Measurements from ENCODE around the gene MFNG. TPM values are rescaled to one million over a fixed set of nuclear protein-coding genes. Genes with fewer than 3 reads are reported as not detected.

MFNG gene
- total RNA-seq, 3 donors from 2014 or later: 9.4 to 20.6 (median 17.8) TPM

GRCh38 chr22:37501610-37502341 is 15.6 kb upstream of the MFNG start:
- Histone ChIP-seq H3K9me3 (no peaks in the 10 kb centered on the region), H3K27ac (peak overlapping the region; percentile 83 to 88)
- DNase-seq (ENCODE audit: low spot score in 2 of 2): peak; percentile 71 to 80

GRCh38 chr22:37500745-37501609 is 14.8 kb upstream of the MFNG start:
- peak overlapping the region; percentile 83 to 88 for H3K27ac ChIP-seq
- H3K4me3 ChIP-seq: peak overlapping the region in 1 of 3 donors; percentile 33
- no peak for TF ChIP-seq POLR2A (IDR thresholded peaks at IDR 0.05)
- TF ChIP-seq CTCF (IDR thresholded peaks at IDR 0.05): no peak
- intact Hi-C loops (cut with DNase I; ENCODE audit: low total_unique reads): no loop called here
- no peaks in the 10 kb centered on the region for H3K27me3 ChIP-seq
- H3K4me1 ChIP-seq: peaks cover 2 to 13% of the 10 kb centered on the region in 2 donors
- H3K36me3 ChIP-seq: no peaks in the 10 kb centered on the region
- DNase-seq (ENCODE audit: low spot score in 2 of 2): no peak
- H3K9me3 ChIP-seq: no peaks in the 10 kb centered on the region

More at GRCh38 chr22:37501610-37502341, 15.6 kb upstream of the MFNG start:
- intact Hi-C loops (cut with DNase I; ENCODE audit: low total_unique reads): no loop called here
- Histone ChIP-seq H3K4me1 (peaks cover 2 to 13% of the 10 kb centered on the region in 2 donors), H3K27me3 (no peaks in the 10 kb centered on the region), H3K36me3 (no peaks in the 10 kb centered on the region), H3K4me3 (peak overlapping the region in 1 of 3 donors; percentile 33)
- TF ChIP-seq CTCF (IDR thresholded peaks at IDR 0.05): no peak
- TF ChIP-seq POLR2A (IDR thresholded peaks at IDR 0.05): no peak
- TF ChIP-seq POLR2AphosphoS5 (IDR thresholded peaks at IDR 0.05): no peak

- Histone ChIP-seq H3K4me1 (peaks cover 2 to 13% of the 10 kb centered on the region in 2 donors), H3K36me3 (no peaks in the 10 kb centered on the region), H3K27ac (peak overlapping the region in 1 of 2 donors; percentile 22), H3K4me3 (no peak overlapping the region), H3K9me3 (no peaks in the 10 kb centered on the region), H3K27me3 (no peaks in the 10 kb centered on the region)
- TF ChIP-seq POLR2A (IDR thresholded peaks at IDR 0.05): no peak
- no peak for TF ChIP-seq CTCF (IDR thresholded peaks at IDR 0.05)
- no peak for TF ChIP-seq POLR2AphosphoS5 (IDR thresholded peaks at IDR 0.05)
- no peak for DNase-seq (ENCODE audit: low spot score in 2 of 2)
- intact Hi-C loops (cut with DNase I; ENCODE audit: low total_unique reads): no loop called here
These were observed 13.8 kb upstream of the MFNG start for GRCh38 chr22:37499789-37500540.

- TF ChIP-seq CTCF (IDR thresholded peaks at IDR 0.05) (no peak), POLR2AphosphoS5 (IDR thresholded peaks at IDR 0.05) (no peak), POLR2A (IDR thresholded peaks at IDR 0.05) (no peak)
- no peaks in the 10 kb centered on the region for H3K27me3 ChIP-seq
- no peaks in the 10 kb centered on the region for H3K9me3 ChIP-seq
- DNase-seq (ENCODE audit: low spot score in 2 of 2): no peak
- peaks cover 2 to 13% of the 10 kb centered on the region in 2 donors for H3K4me1 ChIP-seq
- no peaks in the 10 kb centered on the region for H3K36me3 ChIP-seq
- H3K4me3 ChIP-seq: no peak overlapping the region
- intact Hi-C loops (cut with DNase I; ENCODE audit: low total_unique reads): no loop called here
- H3K27ac ChIP-seq: no peak overlapping the region
These were observed 13.0 kb upstream of the MFNG start for GRCh38 chr22:37499027-37499707.
